HG03342 (cell line): Measurements from ENCODE around the gene IL19.
"Not testable (repeated sequence)": the region's sequence is repeated elsewhere in the genome, so short reads cannot be mapped to it uniquely, and the experiment has no call there.

Experiments used
- ATAC-seq: cut with Tn5 transposase; IDR thresholded peaks from one replicate; pipeline ENCODE4 v1.9.1; 2021; ENCODE audit warnings: mild to moderate bottlenecking, moderate library complexity; ENCODE audit not compliant: unreplicated experiment

The IL19 gene

DNA sequence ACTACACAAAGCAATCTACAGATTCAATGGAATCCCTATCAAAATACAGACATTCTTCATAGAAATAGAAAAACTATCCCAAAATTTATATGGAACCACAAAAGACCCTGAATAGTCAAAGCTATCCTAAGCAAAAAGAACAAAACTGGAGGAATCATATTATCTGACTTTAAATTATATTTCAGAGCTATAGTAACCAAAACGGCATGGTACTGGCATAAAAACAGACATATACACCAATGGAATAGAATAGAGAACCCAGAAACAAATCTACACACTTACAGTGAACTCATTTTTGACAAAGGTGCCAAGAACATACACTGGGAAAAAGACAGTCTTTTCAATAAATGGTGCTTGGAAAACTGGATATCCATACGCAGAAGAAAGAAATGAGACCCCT is 82.1 kb downstream of the IL19 start:
- not testable (repeated sequence) for ATAC-seq

- ATAC-seq = not testable (repeated sequence)
Measured at GRCh38 chr1:206853696-206854095, 83.1 kb downstream of the IL19 start.

DNA sequence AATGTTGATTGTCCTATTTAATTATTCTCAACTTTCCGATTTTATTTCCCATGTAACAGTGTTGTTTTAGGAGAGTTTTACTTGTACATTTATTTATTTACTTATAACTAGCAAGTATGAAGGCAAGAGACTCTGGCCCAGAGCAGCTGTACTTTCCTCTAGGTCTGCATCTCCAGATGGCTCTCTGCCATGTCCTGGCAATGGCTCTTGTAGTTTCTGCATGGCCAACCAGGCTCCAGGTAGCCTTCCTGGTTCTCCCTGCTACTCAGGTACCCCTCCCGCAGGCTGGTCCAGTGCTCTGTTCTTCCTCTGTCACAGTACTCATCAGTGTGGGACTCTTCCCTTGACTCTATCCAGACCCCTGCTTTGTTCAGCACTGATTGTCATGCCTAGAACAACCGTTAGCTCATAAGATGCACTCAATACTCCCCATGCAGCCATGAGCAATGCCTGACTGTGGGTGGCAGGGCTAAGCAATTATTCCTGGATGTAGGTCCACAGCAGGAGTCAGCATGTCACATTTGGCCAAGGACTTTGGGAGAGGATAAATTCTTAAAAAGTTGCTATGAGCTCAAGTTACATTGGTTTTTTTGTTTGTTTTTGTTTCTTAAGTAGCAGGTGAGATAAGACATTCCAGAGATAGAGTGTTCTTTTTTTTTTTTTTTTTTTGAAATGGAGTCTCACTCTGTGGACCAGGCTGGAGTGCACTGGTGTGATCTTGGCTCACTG is 84.0 kb downstream of the IL19 start:
- ATAC-seq = no peak

- no peak for ATAC-seq
Measured at GRCh38 chr1:206855859-206856258, 85.3 kb downstream of the IL19 start.

- no peak for ATAC-seq
Measured at GRCh38 chr1:206856674-206857464, 86.3 kb downstream of the IL19 start.

GRCh38 chr1:206859082-206859521 is 88.5 kb downstream of the IL19 start:
- no peak for ATAC-seq

- ATAC-seq = no peak
Measured at GRCh38 chr1:206860165-206860564, 89.6 kb downstream of the IL19 start.

DNA sequence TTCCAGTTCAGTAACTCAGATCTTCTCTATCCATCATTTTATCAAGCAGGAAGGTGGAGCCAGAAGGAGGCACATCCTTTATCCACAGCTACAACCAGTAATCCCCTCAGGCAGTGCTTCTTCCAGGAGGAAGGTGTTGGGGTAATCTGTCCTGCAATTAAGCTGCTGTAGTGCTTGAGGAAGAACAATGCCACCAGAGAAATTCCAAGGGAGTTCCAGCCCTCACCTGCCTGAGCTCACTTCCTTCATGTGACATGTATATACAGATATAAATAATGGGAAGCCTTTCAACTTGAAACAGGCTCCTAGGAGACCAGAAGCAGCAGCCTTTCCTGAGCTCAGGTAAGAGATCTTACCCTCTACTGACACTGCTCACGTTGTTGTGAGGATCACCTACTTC is 92.7 kb downstream of the IL19 start:
- ATAC-seq = no peak

DNA sequence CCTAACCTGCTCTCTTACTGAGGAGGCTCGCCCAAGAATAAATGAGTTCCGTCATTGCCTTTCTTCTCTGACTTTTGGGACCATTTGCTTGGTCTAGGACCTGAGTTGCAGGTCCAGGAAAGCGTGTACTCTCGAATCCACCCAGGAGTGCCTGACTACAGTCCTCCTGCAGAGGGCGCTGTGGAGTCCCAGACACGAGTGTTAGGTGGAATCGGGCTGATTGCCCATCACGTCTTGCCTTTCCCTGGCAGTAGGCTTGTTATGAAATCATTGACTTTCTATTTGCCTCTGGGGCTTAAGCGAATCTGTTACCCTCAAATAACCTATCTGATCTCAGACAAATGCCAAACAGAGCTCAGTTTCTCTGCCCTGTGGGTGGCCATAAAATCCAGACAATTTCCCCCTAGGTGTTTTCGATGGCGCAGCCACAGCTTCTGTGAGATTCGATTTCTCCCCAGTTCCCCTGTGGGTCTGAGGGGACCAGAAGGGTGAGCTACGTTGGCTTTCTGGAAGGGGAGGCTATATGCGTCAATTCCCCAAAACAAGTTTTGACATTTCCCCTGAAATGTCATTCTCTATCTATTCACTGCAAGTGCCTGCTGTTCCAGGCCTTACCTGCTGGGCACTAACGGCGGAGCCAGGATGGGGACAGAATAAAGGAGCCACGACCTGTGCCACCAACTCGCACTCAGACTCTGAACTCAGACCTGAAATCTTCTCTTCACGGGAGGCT is 94.5 kb downstream of the IL19 start, which contains the start of gene IL20:
Gene IL20 (plus strand): TSS at position 685 of the 733 bp plus-strand sequence. CDS start 230 bp downstream, outside the sequence.
- no peak for ATAC-seq

DNA sequence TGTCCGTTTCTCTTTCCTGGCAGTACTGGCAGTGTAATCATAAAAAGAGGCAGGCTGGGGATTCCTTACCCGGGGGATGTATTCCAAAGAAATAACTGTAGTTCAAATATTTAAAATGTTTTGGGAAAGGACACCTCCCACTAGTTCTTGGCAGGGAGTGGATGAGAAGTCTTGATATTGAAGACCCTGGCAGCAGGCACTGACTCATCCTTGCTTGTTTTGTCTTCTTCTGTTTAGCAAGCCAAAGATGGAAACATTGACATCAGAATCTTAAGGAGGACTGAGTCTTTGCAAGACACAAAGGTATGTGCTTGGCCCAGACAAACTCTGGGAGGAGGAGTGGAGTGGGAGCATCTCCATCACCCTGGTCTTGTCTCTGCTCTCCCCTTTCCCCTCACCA is 95.5 kb downstream of the IL19 start:
- ATAC-seq = no peak

GRCh38 chr1:206867239-206867638 is 96.7 kb downstream of the IL19 start:
- no peak for ATAC-seq

GRCh38 chr1:206867716-206868115 is 97.1 kb downstream of the IL19 start:
- no peak for ATAC-seq

GRCh38 chr1:206868264-206868663 is 97.7 kb downstream of the IL19 start:
- no peak for ATAC-seq

DNA sequence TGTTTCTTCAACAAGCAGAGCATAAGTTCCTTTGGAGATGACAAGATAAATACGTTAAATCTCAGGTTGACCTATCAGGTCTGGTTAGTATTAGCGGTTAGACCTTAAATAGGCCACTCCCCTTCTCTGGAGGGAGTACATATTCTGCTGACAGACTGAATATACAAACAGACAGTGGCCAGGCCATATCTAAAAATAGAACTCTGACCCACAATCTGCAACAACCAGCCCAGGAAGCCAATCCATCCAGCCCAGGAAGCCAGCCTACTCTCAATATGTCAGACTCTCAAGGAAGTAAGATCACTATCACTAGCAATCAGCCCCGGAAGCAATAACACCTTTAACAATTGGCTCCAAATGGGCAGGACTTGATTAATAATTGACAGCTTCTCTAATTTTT is 101.6 kb downstream of the IL19 start:
- no peak for ATAC-seq

DNA sequence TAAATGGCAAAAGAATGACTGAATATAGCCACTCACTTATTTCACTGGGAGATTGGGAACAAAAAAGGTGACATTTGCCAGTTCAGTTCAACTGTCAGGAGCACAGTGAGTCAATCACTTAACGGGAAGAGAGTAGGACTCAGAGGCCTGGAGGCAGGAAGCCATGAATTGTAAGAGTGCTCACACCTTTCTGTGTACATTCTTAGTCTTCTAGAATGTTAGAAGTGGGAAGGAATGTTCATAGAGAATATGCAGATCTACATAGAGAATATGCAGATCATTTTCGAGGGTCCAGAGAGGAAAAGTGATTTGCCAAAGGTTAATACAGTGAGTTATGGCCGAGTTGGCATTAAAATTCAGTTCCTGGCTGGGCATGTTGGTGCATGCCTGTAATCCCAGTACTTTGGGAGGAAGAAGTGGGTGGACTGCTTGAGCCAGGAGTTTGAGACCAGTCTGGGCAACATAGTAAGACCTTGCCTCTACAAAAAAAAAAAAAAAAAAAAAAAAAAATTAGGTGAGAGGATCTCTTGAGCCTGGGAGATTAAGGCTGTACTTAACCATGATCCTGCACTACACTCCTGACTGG is 103.1 kb downstream of the IL19 start:
- ATAC-seq = no peak

GRCh38 chr1:206875752-206876377 is 105.3 kb downstream of the IL19 start:
- ATAC-seq = no peak

DNA sequence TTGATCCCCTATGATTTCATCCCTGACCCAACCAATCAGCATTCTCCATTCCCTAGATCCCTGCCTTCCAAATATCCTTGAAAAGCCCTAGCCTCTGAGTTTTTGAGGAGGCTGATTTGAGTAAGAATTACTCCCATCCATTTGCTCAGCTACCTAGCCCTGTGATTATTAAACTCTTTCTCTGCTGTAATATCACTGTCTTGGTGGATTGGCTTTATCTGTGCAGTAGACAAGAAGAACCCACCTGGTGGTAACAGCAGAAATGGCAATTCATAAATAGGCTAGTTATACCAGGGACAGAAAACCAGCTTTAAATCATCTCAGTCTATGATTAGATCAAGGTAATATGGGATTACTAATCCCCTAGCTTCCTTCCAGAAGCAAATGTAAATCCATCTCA is 107.9 kb downstream of the IL19 start:
- ATAC-seq = no peak

GRCh38 chr1:206880314-206880713 is 109.7 kb downstream of the IL19 start:
- ATAC-seq = no peak

- no peak for ATAC-seq
Measured at GRCh38 chr1:206882555-206882954, 112.0 kb downstream of the IL19 start.

GRCh38 chr1:206883160-206883559 is 112.6 kb downstream of the IL19 start:
- no peak for ATAC-seq

- no peak for ATAC-seq
Measured at GRCh38 chr1:206883876-206884275, 113.3 kb downstream of the IL19 start.
